ENCODE results near the gene NIM1K.

The NIM1K gene

DNA sequence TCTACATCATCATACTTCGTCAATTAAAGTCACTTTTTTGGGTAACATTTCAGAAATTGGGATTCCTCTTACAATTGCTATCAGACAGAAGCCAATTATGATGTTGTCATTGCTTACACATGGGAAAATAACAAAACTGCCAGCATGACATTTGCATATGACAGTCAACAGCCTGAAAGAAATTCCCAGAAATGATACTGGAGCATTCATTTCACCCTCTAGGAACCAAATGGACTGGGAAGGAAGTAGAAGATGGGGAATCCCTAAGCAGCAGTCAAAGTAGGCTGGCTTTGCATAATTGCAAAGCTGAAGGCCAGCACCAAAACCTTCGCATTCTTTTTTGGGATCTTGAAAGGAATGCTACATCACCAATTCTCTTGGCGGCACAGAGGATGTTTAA is 110.5 kb downstream of the NIM1K start:
- Histone ChIP-seq H3K4me3 (replicated peaks; ENCODE audit: insufficient read depth, low read length) (no peak overlapping the region), H3K27ac (replicated peaks) (no peak overlapping the region), H3K27me3 (ENCODE audit: insufficient read depth, poor library complexity, severe bottlenecking) (no peaks in the 10 kb centered on the region)
- no peak for DNase-seq (ENCODE audit: low read depth in 1 of 2, low spot score in 1 of 2)
- TF ChIP-seq GABPA (IDR thresholded peaks at IDR 0.05; ENCODE audit: low read depth), result no peak
- TF ChIP-seq, protein P1, sequence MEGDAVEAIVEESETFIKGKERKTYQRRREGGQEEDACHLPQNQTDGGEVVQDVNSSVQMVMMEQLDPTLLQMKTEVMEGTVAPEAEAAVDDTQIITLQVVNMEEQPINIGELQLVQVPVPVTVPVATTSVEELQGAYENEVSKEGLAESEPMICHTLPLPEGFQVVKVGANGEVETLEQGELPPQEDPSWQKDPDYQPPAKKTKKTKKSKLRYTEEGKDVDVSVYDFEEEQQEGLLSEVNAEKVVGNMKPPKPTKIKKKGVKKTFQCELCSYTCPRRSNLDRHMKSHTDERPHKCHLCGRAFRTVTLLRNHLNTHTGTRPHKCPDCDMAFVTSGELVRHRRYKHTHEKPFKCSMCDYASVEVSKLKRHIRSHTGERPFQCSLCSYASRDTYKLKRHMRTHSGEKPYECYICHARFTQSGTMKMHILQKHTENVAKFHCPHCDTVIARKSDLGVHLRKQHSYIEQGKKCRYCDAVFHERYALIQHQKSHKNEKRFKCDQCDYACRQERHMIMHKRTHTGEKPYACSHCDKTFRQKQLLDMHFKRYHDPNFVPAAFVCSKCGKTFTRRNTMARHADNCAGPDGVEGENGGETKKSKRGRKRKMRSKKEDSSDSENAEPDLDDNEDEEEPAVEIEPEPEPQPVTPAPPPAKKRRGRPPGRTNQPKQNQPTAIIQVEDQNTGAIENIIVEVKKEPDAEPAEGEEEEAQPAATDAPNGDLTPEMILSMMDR (IDR thresholded peaks at IDR 0.05; ENCODE audit: insufficient read depth, low read length), result no peak
- TF ChIP-seq, protein P2, sequence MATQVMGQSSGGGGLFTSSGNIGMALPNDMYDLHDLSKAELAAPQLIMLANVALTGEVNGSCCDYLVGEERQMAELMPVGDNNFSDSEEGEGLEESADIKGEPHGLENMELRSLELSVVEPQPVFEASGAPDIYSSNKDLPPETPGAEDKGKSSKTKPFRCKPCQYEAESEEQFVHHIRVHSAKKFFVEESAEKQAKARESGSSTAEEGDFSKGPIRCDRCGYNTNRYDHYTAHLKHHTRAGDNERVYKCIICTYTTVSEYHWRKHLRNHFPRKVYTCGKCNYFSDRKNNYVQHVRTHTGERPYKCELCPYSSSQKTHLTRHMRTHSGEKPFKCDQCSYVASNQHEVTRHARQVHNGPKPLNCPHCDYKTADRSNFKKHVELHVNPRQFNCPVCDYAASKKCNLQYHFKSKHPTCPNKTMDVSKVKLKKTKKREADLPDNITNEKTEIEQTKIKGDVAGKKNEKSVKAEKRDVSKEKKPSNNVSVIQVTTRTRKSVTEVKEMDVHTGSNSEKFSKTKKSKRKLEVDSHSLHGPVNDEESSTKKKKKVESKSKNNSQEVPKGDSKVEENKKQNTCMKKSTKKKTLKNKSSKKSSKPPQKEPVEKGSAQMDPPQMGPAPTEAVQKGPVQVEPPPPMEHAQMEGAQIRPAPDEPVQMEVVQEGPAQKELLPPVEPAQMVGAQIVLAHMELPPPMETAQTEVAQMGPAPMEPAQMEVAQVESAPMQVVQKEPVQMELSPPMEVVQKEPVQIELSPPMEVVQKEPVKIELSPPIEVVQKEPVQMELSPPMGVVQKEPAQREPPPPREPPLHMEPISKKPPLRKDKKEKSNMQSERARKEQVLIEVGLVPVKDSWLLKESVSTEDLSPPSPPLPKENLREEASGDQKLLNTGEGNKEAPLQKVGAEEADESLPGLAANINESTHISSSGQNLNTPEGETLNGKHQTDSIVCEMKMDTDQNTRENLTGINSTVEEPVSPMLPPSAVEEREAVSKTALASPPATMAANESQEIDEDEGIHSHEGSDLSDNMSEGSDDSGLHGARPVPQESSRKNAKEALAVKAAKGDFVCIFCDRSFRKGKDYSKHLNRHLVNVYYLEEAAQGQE (IDR thresholded peaks at IDR 0.05; ENCODE audit: insufficient replicate concordance, low read depth), result no peak
- no peak for TF ChIP-seq SPI1 (IDR thresholded peaks at IDR 0.05; ENCODE audit: borderline replicate concordance, low read depth)
- TF ChIP-seq POLR2AphosphoS5 (IDR thresholded peaks at IDR 0.05; ENCODE audit: low read depth), result no peak

DNA sequence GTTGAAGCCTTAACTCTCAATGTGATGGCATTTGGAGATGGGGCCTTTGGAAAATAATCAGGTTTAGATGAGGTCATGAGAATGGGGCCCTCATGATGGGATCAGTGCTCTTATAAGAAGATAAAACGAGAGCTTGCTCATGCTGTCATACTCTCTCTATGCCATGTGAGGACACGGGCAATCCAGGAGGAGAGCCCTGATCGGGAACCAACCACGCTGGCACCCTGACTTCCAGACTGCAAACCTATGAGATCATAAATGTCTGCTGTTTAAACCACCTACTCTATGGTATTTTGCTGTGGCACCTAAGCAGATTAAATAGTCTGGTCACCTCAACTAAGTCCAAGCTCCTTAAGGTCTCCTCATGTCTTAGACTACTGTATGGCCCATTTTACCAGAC is 111.2 kb downstream of the NIM1K start:
- no peak for TF ChIP-seq POLR2AphosphoS5 (IDR thresholded peaks at IDR 0.05; ENCODE audit: low read depth)
- no peak for TF ChIP-seq GABPA (IDR thresholded peaks at IDR 0.05; ENCODE audit: low read depth)
- no peak for TF ChIP-seq SPI1 (IDR thresholded peaks at IDR 0.05; ENCODE audit: borderline replicate concordance, low read depth)
- TF ChIP-seq, protein P2 (IDR thresholded peaks at IDR 0.05; ENCODE audit: insufficient replicate concordance, low read depth), result no peak
- TF ChIP-seq, protein P1 (IDR thresholded peaks at IDR 0.05; ENCODE audit: insufficient read depth, low read length), result no peak
- Histone ChIP-seq H3K27me3 (ENCODE audit: insufficient read depth, poor library complexity, severe bottlenecking) (no peaks in the 10 kb centered on the region), H3K4me3 (replicated peaks; ENCODE audit: insufficient read depth, low read length) (no peak overlapping the region), H3K27ac (replicated peaks) (no peak overlapping the region)
- DNase-seq (ENCODE audit: low read depth in 1 of 2, low spot score in 1 of 2), result no peak

DNA sequence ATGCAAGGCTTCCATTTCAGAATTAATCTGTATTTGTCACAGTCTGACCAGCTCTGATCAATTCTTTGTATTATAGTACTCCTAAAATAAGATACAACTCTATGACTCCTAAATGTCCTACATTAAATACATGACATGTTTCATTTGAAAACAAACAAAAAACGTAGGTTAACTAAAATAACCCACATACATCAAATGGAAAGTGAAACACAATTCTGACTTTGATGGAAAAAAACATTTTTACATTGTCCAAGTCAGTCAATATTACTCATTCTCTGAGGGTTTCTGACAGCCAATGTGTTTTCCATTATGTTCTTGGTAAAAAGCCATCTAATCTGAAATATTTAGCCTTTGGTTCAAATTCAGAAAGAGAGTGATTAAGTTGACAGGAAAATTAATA is 112.5 kb downstream of the NIM1K start:
- Histone ChIP-seq H3K4me3 (replicated peaks; ENCODE audit: insufficient read depth, low read length) (no peak overlapping the region), H3K27me3 (ENCODE audit: insufficient read depth, poor library complexity, severe bottlenecking) (no peaks in the 10 kb centered on the region), H3K27ac (replicated peaks) (no peak overlapping the region)
- DNase-seq (ENCODE audit: low read depth in 1 of 2, low spot score in 1 of 2), result no peak
- TF ChIP-seq POLR2AphosphoS5 (IDR thresholded peaks at IDR 0.05; ENCODE audit: low read depth), result no peak
- no peak for TF ChIP-seq GABPA (IDR thresholded peaks at IDR 0.05; ENCODE audit: low read depth)
- no peak for TF ChIP-seq SPI1 (IDR thresholded peaks at IDR 0.05; ENCODE audit: borderline replicate concordance, low read depth)
- TF ChIP-seq, protein P2 (IDR thresholded peaks at IDR 0.05; ENCODE audit: insufficient replicate concordance, low read depth), result no peak

Measured in HL-60 (cell line).